HG02970 (cell line): ENCODE results near the gene ZBTB16.

Source experiments
- ATAC-seq: cut with Tn5 transposase; IDR thresholded peaks from one replicate; pipeline ENCODE4 v1.9.1; 2021; ENCODE audit warnings: mild to moderate bottlenecking, moderate library complexity, moderate number of reproducible peaks; ENCODE audit not compliant: unreplicated experiment, low FRiP score

Gene ZBTB16

DNA sequence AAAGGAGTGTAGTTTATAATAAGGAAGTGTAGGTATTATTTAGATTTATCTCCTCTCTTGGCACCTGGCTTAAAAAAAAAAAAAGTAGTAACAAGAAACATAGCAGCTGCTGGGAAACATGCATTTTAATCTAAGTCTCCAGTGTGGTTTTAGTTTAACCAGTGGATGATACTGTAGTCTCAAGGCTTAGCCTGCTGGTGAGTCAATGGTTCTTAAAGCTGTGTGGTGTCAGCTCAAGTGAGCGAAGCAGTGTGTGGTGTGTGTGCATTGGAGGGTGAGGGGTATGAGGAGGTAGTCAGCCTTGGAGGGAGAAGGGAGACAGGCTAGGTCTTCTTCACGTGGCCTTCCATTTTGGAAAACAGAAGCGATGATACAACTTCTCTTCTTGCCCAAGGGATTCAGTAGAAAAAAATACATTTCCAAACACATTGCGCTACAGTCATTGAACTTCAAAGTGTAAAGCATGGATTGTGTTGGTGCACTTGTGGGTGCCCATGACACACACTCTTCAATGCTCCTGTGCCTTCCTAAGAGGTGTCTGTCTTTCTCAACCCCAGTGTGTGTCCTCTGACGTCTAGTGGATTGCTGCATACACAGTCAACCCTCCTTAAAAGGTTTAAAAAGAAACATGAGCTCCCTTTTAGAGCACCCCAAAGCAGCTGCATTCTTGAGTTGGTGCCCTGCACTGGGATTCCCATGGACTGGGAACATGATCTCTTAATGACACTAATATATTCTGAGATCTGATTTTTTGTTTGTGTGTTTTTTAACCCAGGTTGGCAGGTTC lies 40.1 kb downstream of the ZBTB16 start:
- ATAC-seq, result no peak

DNA sequence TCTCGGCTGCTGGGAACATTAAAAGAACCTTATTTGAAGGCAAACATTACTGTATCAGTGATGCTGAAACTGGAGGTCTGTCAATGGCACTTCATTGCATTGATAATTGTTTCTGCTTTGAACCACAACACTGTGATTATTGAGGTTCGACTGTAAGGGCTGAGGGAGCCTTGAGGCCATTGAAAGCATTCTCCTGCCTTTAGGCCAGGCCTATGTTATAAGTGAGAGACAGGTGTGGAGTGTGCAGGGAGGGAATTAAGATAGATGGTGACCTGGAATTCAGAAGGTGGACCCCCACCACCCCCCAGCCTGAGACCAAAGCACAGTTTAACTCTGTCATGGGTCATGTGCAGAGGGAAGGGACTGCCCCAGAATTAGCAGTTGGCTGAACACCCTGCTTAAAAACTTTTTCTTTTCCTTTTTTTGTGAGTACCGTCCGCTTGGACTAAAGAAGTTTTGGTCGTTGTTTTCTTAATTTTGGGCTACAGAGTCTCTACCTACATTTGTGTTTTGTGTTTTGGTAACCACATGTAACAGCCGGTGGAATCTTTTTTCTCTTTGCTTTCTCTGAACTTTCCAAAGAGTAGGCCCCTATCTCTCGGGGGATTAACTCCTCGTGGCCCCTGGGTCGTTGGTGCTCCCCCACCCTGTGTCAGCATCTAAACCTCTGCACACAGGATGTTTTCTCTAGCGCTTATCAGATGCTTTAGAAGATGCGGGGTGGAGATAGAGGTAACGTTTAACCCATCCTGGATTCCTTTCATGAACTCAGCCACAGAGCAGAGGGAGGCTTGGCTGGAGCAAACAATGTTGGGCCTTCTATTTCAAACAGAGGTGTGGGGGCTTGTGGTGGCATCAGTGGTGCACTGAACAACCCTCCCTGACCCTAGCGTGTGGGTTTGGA lies 43.7 kb downstream of the ZBTB16 start:
- no peak for ATAC-seq

- no peak for ATAC-seq
Measured at GRCh38 chr11:114105611-114106010, 46.1 kb downstream of the ZBTB16 start.

DNA sequence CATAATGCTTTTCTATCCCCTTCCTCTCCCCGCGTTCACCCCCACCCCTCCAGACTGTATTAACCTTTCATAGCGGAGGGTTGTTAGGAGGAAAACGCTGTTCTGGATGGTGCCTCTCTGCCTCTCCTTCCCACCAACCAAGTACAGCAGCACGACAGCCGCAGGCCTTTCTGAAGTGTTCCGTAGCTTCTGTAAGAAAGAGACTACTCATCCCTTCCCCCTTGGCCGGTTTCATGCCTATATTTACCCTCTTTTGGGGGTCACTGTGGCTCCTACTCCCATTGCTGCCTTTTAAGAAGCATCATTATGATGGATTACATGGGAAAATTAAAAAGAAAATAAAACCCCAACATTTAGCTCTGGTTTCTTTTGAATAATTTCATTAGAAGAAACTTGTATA lies 46.5 kb downstream of the ZBTB16 start:
- ATAC-seq, result no peak

DNA sequence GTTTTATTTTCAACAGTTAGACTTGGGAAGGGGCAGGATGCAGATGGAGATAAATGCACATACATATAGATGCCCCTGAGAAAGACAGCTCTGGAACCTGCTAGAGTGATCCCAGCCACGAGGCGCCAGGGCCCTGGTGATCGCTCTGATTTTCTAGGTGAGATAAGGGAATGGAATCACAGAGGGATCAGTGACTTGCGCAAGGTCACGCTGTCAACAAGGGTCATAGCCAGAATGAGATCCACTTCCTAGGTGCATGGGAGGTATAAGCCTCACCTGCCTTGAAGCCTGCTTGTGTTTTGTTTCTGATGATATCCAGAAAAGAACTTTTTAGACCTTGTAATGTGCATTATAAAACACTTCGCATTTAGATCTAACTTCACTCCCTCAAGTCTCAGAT lies 47.5 kb downstream of the ZBTB16 start:
- ATAC-seq, result no peak

DNA sequence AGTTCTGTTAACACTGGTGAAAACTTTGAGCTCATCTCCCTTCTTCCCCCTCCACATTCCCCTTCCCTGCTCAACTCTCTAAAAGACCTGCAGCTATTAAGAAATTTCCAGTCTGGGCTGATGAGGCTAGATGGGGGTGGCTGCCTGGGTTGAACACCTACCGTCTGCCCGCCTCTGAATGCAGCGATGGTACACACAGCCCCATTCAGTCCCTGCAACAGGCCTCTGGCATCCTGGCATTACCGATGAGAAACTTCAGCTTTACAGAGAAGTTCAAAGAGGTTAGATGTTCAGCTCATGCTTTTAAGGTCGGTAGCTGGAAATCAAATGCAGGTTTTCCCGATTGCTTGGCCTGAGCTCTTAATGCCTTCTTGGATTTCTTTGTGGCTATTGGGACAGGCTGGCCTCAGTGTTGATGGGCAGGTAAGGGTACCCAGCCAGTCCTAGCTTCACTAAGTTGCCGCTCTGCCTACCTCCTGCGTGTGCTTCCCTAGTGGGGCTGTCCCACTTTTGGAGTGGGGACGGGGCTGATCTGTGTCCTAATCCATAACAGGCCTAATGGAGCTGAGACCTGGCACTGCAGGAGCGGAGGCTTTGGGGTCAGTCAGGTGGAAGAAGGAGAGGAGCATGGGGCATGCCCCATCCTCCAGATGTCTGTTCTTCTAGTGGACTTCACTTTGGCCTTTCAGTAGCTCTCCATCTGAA lies 49.1 kb downstream of the ZBTB16 start:
- no peak for ATAC-seq

GRCh38 chr11:114109206-114110090 lies 49.9 kb downstream of the ZBTB16 start:
- no peak for ATAC-seq

DNA sequence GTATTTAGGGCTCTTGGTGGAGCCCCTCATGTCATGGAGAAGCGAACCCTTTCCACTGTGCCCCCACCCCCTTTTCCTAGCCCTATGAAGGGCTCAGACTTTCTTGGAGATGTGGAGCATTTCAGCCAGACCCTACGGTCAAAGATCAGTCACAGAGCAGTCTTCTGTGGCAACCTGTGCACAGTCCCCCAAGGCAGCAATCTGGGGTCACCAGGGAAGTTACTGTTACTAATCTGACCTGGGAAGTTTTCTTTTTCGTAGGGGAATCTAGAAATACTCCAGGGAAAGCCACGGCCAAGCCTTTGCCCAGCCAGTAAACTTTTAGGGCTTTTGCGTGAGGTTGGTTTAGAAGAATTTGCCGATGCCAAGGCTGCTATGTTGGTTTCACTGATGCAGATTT lies 50.6 kb downstream of the ZBTB16 start:
- no peak for ATAC-seq

GRCh38 chr11:114110952-114111947 lies 51.7 kb downstream of the ZBTB16 start:
- ATAC-seq, result no peak

DNA sequence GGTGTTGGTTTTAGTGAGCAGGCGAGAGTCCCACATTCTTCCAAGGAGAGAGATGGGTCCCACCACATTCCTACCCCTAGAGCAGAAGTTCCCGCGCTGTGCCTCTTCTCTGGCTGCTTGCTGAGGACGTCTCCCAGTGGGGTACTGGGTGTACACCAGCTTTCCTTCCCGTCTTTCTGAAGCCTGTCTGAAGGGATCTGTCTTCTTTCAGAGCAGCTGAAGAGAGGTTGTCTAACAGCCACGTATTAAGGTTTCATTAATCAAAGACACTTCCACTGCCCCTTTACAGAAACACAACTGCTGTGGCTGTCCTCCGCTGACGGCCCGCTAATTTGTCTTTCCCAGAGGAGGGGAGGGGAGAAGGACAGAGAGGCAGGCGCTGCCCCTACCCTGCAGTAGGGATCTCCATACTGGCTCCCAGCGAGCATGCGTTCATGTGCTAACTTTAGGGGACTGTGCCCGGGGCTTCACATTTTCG lies 56.0 kb downstream of the ZBTB16 start:
- ATAC-seq, result no peak

DNA sequence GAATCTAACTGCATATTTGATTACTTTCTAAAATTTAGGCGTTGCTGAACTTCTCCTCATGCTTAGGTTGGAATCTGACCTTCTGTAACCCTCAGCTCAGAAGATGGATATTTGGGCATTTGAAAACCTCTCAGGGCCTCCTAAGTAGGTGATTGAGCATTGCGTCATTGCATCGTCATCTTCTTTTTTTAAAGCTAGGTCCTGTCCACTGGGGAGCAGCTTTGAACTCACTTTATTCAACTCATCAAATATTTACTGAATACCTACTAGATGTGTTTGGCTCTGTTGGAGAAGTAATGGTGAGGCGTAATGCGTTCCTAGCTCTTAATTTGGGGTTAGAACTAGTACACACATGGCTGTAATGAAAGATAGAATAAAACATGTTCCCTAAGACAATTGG lies 56.8 kb downstream of the ZBTB16 start:
- ATAC-seq, result no peak

DNA sequence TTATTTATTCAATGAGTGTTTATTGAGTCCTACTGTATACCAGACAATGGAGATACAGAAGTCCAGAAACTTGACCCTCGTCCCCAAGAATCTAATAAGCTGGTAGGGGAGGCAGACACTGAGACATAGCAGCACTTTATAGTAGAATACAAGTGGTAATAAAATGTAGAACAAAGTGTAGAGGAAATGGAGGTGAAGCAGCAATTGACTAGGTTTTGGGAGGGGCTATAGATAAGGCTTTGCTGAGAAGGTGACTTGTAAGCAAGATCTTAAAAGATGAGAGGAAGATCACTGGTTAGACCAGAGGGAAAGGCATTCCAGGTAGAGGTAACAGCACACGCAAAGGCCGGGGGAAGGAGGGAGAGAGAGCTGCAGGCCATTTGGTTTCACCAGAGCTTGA lies 57.3 kb downstream of the ZBTB16 start:
- no peak for ATAC-seq

DNA sequence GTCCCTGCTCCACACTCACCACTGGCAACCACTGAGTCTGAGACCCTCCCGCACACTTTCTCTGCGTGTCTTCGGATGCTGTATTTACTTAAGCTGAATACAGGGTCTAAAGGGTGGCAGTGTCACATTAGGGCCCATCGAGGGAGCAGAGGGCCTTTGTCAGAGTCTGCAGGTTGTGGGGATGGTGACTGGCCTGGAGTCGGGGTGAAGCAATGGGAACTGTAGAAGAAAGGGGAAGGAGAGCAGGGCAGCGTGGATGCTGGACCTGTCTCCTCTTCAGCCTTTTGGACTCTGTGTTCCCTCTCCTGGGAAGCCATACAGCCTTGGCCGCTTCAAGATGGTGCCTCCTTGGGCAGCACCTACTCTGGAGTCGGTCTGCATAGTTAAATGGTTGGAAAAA lies 61.1 kb downstream of the ZBTB16 start:
- ATAC-seq, result no peak

DNA sequence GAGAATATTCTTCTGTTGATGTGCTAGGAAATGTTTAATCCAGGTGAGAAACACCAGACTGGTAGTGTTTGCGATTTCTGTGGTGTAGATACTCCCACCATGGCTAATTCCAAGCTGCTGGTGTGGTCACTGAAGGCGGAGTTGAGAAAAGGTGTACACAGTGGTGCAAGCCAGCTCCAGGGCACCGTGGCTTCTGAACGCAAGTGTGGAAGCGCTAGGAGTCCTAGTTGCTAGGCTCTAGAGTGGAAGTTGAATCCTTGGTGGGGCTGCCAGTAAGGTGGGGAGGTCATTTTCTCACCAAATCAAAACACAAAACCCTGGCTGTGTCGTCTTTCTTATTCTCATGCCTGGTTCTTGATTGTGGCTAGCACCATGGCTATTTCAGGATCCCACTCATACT lies 61.6 kb downstream of the ZBTB16 start:
- ATAC-seq, result no peak

DNA sequence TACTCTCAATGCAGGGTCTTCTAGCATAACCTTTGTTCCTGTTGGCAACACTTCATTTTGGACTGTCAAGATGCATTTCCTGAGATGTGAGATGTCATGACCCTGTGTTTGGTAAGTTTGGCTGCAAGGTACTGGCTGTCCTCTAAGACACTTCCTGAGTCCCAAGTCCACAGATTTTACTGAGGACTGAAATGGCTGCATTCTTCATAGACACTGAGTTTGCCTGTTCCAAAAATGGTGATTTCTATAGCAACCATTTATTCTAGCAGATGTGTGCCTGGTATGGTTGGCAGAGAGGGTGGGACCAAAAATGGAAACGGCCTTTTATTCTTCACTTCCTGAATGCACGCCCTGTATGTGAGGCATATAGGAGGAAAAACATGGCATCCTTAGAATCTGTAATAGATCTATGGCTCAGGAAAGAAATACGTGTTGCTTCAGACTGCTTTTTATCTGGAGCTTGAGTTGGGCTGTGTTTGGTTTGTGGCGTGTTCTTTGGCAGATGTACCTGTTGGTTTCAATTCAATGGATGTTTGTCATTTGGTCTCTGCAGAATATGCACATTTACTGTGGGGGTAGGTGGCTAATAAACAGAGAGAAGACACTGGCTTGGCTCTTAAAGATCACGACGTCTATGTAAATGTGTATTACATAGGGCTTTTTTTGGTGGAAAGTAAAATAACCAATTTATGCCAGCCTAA lies 62.4 kb downstream of the ZBTB16 start:
- no peak for ATAC-seq

DNA sequence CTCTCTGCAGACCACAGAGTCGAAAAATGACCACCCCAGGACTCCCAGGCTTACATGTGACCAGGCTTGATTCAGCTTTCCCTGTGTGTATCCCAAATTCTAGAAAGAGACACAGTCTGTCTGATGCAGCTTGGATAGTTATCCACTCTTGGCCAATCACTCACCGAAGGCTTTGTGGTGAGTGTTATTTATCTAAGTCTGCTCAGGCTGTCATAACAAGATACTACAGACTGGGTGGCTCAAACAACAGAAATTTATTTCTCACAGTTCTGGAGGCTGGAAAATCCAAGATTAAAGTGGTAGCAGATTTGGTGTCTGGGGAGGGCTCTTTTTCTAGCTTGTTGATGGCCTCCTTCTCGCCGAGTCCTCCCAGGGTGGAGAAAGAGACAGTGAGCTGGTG lies 63.2 kb downstream of the ZBTB16 start:
- no peak for ATAC-seq

GRCh38 chr11:114123692-114124330 lies 64.3 kb downstream of the ZBTB16 start:
- no peak for ATAC-seq
